Loucy (cell line): ENCODE measurements around the gene HS6ST2.

ENCODE experiments used
- H2AFZ ChIP-seq: fragments of 200-600 bp; sonication (generic); 2 replicates; pipeline ENCODE4 v1.6.0; 2016; ENCODE audit warnings: antibody characterized with exemption, mild to moderate bottlenecking, low read length, moderate library complexity
- H3F3A ChIP-seq: fragments of 200-600 bp; 2 replicates; pipeline ENCODE4 v1.6.0; 2016; ENCODE audit warnings: antibody characterized with exemption, low read depth, mild to moderate bottlenecking
- H3K27me3 ChIP-seq: fragments of 200-600 bp; sonication (generic); 2 replicates; pipeline ENCODE4 v1.6.1; 2014; ENCODE audit warnings: low read length, mild to moderate bottlenecking; ENCODE audit not compliant: insufficient read depth, poor library complexity, severe bottlenecking
- H3K36me3 ChIP-seq: fragments of 200-600 bp; sonication (generic); 2 replicates; pipeline ENCODE4 v1.6.1; 2016; ENCODE audit warnings: low read length; ENCODE audit not compliant: insufficient read depth
- H3K4me1 ChIP-seq: fragments of 200-600 bp; sonication (generic); 2 replicates; pipeline ENCODE4 v1.5.1; 2014; ENCODE audit warnings: low read length, mild to moderate bottlenecking; ENCODE audit not compliant: insufficient read depth, poor library complexity, severe bottlenecking
- H3K4me2 ChIP-seq: fragments of 200-600 bp; sonication (generic); 2 replicates; pipeline ENCODE4 v1.6.0; 2014; ENCODE audit warnings: antibody characterized with exemption, low read length, low read depth, mild to moderate bottlenecking; ENCODE audit not compliant: poor library complexity, severe bottlenecking
- H3K4me3 ChIP-seq: fragments of 200-600 bp; sonication (generic); 2 replicates; pipeline ENCODE4 v1.5.1; 2014; ENCODE audit warnings: low read length, mild to moderate bottlenecking, mixed read lengths; ENCODE audit not compliant: poor library complexity, severe bottlenecking
- H3K79me2 ChIP-seq: fragments of 200-600 bp; sonication (generic); 2 replicates; pipeline ENCODE4 v1.6.1; 2014; ENCODE audit warnings: low read length; ENCODE audit not compliant: insufficient read depth
- H3K9ac ChIP-seq: fragments of 200-600 bp; sonication (generic); 2 replicates; pipeline ENCODE4 v1.6.0; 2014; ENCODE audit warnings: mild to moderate bottlenecking, low read depth, low read length, moderate library complexity; ENCODE audit not compliant: poor library complexity, severe bottlenecking
- H3K9me2 ChIP-seq: fragments of 200-600 bp; sonication (generic); replicated peaks from 2 replicates; pipeline ENCODE4 v1.6.1; 2016; ENCODE audit warnings: low read depth, low read length, mixed read lengths
- H3K9me3 ChIP-seq: fragments of 200-600 bp; sonication (generic); 2 replicates; pipeline ENCODE4 v1.6.1; 2014; ENCODE audit warnings: mild to moderate bottlenecking, antibody characterized with exemption, low read length, low read depth; ENCODE audit not compliant: insufficient read depth
- H4K20me1 ChIP-seq: fragments of 200-600 bp; sonication (generic); 2 replicates; pipeline ENCODE4 v1.6.0; 2014; ENCODE audit warnings: antibody characterized with exemption, low read length, mild to moderate bottlenecking; ENCODE audit not compliant: insufficient read depth, poor library complexity, severe bottlenecking
- CTCF ChIP-seq: fragments of 200-600 bp; sonication (generic); conservative IDR thresholded peaks from 2 replicates; pipeline ENCODE4 v1.5.1; 2014; ENCODE audit warnings: mild to moderate bottlenecking, antibody characterized with exemption, low read length
- EZH2phosphoT487 ChIP-seq: fragments of 200-600 bp; IDR thresholded peaks from 2 replicates; pipeline ENCODE4 v1.6.1; 2018; ENCODE audit warnings: antibody characterized with exemption, mild to moderate bottlenecking, moderate library complexity, borderline replicate concordance

HS6ST2 gene

GRCh38 chrX:132592880-132593279, 365.5 kb downstream of the HS6ST2 start:
- Histone ChIP-seq H3F3A (no peaks in the 10 kb centered on the region), H3K27me3 (no peaks in the 10 kb centered on the region), H3K79me2 (no peaks in the 10 kb centered on the region), H3K9me2 (no peaks in the 10 kb centered on the region), H3K36me3 (no peaks in the 10 kb centered on the region), H3K4me3 (no peak overlapping the region), H4K20me1 (no peaks in the 10 kb centered on the region), H3K9me3 (no peaks in the 10 kb centered on the region), H3K4me2 (no peak overlapping the region), H2AFZ (no peak overlapping the region), H3K4me1 (no peaks in the 10 kb centered on the region), H3K9ac (no peak overlapping the region)
- TF ChIP-seq EZH2phosphoT487 (no peak), CTCF (peak; percentile 59)

GRCh38 chrX:132591719-132592275, 366.6 kb downstream of the HS6ST2 start:
- Histone ChIP-seq H3K9me3 (no peaks in the 10 kb centered on the region), H3K4me2 (no peak overlapping the region), H3K36me3 (no peaks in the 10 kb centered on the region), H3K27me3 (no peaks in the 10 kb centered on the region), H3K79me2 (no peaks in the 10 kb centered on the region), H3K4me1 (no peaks in the 10 kb centered on the region), H3F3A (no peaks in the 10 kb centered on the region), H4K20me1 (no peaks in the 10 kb centered on the region), H3K9ac (no peak overlapping the region), H3K4me3 (no peak overlapping the region), H2AFZ (no peak overlapping the region), H3K9me2 (no peaks in the 10 kb centered on the region)
- no peak for TF ChIP-seq CTCF
- TF ChIP-seq EZH2phosphoT487 = no peak

GRCh38 chrX:132590350-132591026, 367.9 kb downstream of the HS6ST2 start:
- H3F3A ChIP-seq = no peaks in the 10 kb centered on the region
- H4K20me1 ChIP-seq = no peaks in the 10 kb centered on the region
- H3K4me1 ChIP-seq = no peaks in the 10 kb centered on the region
- no peak overlapping the region for H3K4me3 ChIP-seq
- H3K9ac ChIP-seq = no peak overlapping the region
- H3K79me2 ChIP-seq = no peaks in the 10 kb centered on the region
- no peaks in the 10 kb centered on the region for H3K27me3 ChIP-seq
- no peaks in the 10 kb centered on the region for H3K36me3 ChIP-seq
- TF ChIP-seq CTCF (no peak), EZH2phosphoT487 (no peak)
- H3K4me2 ChIP-seq = no peak overlapping the region
- no peaks in the 10 kb centered on the region for H3K9me2 ChIP-seq
- H3K9me3 ChIP-seq = no peaks in the 10 kb centered on the region
- no peak overlapping the region for H2AFZ ChIP-seq
